Frontal cortex (tissue), 4 donors: Measurements from ENCODE around the gene CSTA. TPM values are rescaled to one million over a fixed set of nuclear protein-coding genes. Genes with fewer than 3 reads are reported as not detected.
"Not testable (repeated sequence)": the region's sequence is repeated elsewhere in the genome, so short reads cannot be mapped to it uniquely, and the experiment has no call there.

Experiments
- DNase-seq, 2 donors: peaks; one replicate each; pipeline ENCODE4 v3.0.0; 2012; ENCODE audit warnings: low spot score in 2 of 2
- FAIRE-seq: peaks from 2 replicates; lab custom pipeline; 2012; peaks lifted over from hg19 to GRCh38; lab: Jason Lieb, UNC
- total RNA-seq: library from RNA; depleted of rRNA; stranded (reverse); fragments of >200 nt; gene quantifications from one replicate; pipeline ENCODE4 v1.2.3, GENCODE V29; 2014
- donor health status: control.
- donor health status: control.
- donor health status: control.

Gene CSTA
- total RNA-seq, 1 donor from 2014 or later: not detected

DNA sequence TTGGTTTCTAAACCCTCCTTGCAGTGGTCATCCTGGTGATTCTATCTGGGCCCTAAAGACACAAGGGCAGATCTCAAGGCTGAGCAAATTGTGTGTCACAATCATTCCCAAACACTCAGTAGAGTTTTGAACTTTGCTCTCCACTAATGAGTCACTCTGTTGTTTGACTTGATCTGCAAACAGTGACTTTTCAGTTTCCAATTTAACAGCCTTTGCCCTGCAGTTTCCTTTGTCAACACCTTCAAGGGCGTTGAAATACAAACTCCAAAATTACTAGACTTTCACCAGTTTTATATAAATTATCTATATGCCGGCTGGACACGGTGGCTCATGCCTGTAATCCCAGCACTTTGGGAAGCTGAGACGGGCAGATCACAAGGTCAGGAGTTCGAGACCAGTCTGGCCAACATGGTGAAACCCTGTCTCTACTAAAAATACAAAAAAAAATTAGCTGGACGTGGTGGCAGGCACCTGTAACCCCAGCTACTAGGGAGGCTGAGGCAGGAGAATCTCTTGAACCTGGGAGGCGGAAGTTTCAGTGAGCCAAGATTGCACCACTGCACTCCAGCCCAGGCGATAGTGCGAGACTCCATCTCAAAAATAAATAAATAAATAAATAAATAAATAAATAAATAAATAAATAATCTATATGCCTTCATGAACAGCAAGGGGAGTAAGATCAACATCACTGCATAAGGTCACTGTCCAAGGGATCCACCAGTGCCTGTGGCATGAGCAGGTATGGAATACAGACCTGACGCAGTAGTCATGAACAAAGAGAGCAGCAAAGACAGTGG, 40.7 kb downstream of the CSTA start:
- FAIRE-seq, DNase-seq: not testable (repeated sequence)

DNA sequence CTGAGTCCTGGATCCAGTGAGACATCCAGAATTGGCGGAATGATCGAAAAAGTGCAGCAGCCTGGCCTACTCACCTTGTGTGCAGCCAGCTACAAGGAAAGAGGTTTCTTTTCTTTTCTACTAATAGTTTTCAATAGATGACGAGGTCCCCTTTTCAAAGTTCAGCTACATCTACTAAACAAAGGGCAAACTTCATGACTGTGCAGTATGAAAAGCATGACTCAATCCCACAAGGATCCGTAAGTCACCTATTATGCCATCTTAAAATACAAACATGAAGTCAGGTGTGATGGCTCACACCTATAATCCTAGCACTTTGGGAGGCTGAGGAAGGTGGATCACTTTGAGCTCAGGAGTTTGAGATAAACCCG, 41.3 kb downstream of the CSTA start:
- FAIRE-seq (no peak), DNase-seq (no peak)

DNA sequence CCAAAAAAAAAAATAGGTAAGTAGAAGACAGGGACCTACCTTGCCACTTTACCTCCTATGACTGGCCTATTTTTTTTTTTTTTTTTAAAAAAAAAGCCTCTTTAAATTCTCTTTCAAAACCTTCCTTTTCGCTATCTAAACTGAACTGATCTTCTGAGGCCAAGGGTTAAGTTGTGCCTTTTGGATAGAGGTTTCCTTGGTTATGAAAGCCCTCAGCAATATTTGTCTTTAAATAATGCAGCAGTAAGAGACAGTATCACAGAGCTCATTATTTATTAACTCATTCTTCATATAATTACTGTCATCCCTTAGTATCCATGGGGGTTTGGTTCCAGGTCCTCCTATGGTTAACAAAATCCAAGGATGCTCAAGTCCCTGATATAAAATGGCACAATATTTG, 49.0 kb downstream of the CSTA start:
- no peak for FAIRE-seq

DNA sequence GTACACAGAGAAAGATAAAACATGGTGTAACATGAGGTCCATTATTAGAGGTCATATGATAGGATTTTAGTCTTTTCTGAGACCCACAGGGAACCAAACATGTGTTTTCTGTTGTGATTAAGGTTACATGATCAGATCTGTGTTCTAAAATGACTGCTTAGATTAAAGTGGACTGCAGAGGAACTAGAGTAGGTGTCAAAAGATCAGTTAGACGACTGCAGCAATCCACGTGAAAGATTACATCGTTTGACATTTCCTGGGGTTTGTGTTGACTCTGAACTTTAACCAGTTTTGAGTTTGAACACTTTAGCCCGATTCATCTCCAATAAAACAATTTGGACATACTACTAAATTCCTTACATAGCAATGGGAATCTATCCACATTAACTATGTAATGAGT, 52.9 kb downstream of the CSTA start:
- DNase-seq (no peak), FAIRE-seq (no peak)

More for the DNA sequence above, 49.0 kb downstream of the CSTA start:
- DNase-seq: no peak

DNA sequence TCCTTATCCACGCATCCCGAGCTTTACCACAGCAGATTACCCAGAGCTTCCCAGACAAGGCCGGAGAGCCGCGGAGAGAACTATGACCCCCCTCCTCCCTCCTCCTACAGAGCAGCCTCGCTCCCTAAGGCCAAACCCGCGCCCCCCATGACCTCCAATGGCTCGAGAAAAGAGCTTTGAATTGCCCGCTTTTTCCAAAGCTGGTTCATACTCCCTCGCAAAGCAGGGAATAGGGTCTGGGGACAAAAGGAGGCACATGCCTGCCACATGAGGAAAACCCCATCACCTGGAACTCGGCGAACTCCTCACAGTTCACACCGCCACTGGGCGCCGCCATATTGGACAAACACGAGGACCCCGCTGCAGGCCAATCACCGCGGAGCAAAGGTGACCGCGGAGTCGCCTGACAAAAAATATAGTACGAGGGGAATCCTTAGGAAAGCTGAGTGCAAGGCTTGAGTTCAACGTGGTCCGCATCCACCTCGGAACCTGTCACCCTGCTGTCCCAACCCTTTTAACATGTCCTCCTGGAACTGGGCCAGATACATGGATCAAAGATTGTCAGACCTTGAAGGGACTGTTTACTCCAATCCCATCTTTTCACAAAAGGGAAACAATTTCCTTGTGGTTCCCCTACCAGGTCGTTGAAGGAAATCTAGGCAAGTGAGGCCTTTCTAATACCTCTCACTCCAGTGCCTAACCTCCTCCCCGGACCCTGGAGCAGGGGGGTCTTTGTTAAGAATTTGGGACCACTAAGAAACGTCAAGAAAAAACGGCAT, 58.0 kb downstream of the CSTA start, which contains the start of gene MIX23:
Gene MIX23, minus strand, starts transcription at position 344 of the 779 bp plus-strand sequence. Its CDS starts 7 bp downstream, at position 337.
- FAIRE-seq: no peak

DNA sequence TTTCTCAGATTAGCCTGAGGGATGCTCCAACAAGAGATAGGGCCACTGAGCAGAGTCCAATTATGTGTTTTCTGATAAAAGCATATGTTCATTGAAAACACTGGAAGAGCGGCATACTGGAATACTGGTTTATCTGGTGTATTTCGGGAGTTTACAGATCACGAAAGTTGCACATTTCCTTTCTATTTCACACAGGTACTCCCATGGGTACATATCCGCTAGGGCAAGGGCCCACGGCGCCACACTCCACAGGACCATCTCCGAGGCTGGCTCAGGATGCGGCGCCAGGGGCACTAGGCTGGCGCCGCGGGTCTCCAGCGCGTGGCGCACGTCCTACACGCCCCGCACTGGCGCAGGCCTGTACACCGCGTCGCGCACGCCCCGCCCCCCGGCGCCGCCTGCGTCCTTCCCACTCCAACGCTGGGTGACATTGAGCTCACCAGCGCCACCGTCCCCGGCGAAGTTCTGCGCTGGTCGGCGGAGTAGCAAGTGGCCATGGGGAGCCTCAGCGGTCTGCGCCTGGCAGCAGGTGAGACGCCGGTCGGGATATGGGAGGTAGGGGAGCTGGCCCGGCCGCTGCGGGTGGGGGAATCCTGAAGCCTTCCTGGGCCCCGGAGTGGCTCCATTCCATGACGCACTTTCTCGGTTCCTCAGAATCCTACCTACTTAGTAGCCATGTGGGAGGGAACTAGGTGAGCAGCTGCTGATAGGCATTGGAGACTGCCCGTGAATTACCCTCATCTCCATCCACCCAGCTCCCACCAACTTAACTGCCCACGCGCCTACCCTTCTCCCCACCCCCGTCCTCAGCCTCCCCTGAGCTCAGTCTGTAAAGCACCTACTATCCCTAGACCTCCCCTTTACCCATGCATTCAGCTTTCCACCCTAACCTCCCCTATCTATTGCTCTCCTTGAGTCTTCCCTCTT, 59.0 kb downstream of the CSTA start, which contains the start of gene FAM162A:
Gene FAM162A, plus strand, starts transcription at position 412 of the 927 bp plus-strand sequence. Its CDS starts 84 bp downstream, at position 496.
- FAIRE-seq (no peak), DNase-seq (peak; percentile 82 to 90)

More for the DNA sequence above, 58.0 kb downstream of the CSTA start, which contains the start of gene MIX23:
- peak; percentile 58 to 70 for DNase-seq

DNA sequence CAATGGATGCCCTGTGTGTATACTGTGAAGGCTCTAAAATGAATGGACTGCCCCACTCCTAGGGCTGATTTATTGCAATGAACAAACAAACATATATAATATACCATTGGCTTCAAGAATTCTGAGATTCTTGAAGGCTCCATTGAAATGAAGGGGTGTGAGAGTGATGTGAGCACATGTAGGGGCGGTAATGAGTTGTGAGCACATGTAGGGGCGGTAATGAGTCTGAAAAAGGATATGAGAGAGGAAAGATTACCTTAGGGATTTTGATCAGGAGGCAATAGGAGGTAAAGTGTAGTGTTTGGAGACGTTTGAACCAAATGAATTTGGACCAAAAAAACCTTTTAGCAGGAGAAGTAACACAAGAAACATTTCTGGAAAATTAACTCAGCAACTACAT, 62.7 kb downstream of the CSTA start:
- DNase-seq (no peak), FAIRE-seq (no peak)

DNA sequence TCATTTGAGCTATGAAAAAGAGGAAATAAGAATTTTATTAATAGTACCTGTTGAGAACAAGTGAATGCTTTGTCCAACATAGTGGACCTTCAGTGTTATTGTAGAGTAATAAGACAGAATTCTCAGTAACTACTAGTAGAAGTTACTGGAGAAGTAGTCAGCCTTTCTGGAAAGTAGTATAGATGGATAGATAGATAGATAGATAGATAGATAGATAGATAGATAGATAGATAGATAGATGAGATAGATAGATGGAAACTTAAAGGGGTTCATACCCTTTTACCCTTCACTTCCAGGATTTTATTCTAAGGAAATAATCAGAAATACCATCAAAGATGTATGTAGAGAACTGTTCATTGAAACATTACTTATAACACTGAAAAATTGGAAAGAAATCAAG, 64.1 kb downstream of the CSTA start:
- no peak for DNase-seq
- no peak for FAIRE-seq

DNA sequence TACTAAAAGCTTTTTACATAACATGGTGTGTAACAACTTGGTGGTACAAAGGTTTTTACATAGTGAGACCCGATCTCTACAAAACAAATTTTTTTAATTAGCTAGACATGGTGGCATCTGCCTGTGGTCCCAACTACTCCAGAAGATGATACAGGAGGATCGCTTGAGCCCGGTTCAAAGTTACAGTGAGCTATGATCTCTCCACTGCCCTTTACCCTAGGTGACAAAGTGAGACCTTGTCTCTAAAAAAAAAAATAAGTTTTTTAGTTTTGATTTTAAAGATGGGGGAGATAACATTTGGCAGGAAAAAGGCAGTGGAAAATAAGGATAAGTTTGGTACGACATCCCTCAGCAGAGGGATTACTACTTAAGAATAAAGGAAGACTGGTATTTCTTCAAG, 64.8 kb downstream of the CSTA start:
- no peak for DNase-seq
- no peak for FAIRE-seq

DNA sequence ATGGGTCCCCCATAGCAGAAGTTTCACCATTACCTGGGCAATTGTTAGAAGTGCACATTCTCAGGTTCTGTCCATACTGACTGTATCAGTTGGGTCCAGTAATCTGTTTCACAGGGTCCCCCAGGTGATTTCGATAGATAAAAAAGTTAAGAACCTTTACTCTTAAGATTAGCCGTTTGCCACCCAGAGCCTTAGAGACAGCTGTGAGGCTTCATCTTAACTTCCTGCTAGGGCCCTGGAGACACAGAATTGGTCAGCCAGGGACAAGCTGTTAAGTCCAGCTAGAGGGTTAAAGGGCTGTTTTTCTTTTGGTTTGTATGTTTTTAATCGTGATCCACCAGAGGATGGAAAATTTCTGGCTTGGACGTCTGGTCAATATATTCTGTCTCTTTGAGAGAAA, 65.6 kb downstream of the CSTA start:
- DNase-seq (no peak), FAIRE-seq (no peak)

Other genes with a start within 250 kb of the CSTA start
- not detected for gene CASR, start 141.6 kb upstream of the CSTA start, total RNA-seq
- 24.5 TPM for gene MIX23, start 58.0 kb downstream of the CSTA start, total RNA-seq
- 9.0 TPM for gene FAM162A, start 58.9 kb downstream of the CSTA start, total RNA-seq
- gene WDR5B, start 90.8 kb downstream of the CSTA start, total RNA-seq: 9.4 TPM
- 46.5 TPM for gene KPNA1, start 189.7 kb downstream of the CSTA start, total RNA-seq
- gene PARP9, start 239.1 kb downstream of the CSTA start, total RNA-seq: 4.1 TPM
- gene DTX3L, start 239.1 kb downstream of the CSTA start, total RNA-seq: 2.4 TPM